Mesendoderm (in vitro differentiated cells): ENCODE results near the gene PIGQ.

Source experiments
- DNase-seq: peaks from one replicate; pipeline ENCODE4 v3.0.0; 2013
- H2AK5ac ChIP-seq: 2 replicates; pipeline ENCODE4 v1.6.1; 2013; ENCODE audit warnings: low read length, inconsistent platforms
- H2BK120ac ChIP-seq: 2 replicates; pipeline ENCODE4 v1.6.1; 2013; ENCODE audit warnings: low read depth, mild to moderate bottlenecking, low read length, moderate library complexity, mixed read lengths
- H2BK15ac ChIP-seq: replicated peaks from 2 replicates; pipeline ENCODE4 v1.6.1; 2013; ENCODE audit warnings: low read depth, mild to moderate bottlenecking, moderate library complexity
- H2BK5ac ChIP-seq: 2 replicates; pipeline ENCODE4 v1.6.1; 2013; ENCODE audit warnings: low read length, inconsistent platforms
- H3K18ac ChIP-seq: 2 replicates; pipeline ENCODE4 v1.6.1; 2013; ENCODE audit warnings: mild to moderate bottlenecking, low read length, mixed read lengths
- H3K23ac ChIP-seq: one replicate; pipeline ENCODE4 v1.6.1; 2013; ENCODE audit warnings: low read length
- H3K27ac ChIP-seq: 2 replicates; pipeline ENCODE4 v1.5.1; 2013; ENCODE audit warnings: low read depth, mild to moderate bottlenecking, inconsistent platforms, low read length, moderate library complexity
- H3K27me3 ChIP-seq: 2 replicates; pipeline ENCODE4 v1.6.1; 2013; ENCODE audit warnings: low read length, control low read depth, mild to moderate bottlenecking, inconsistent platforms; ENCODE audit not compliant: insufficient read depth, poor library complexity
- H3K36me3 ChIP-seq: 2 replicates; pipeline ENCODE4 v1.6.1; 2013; ENCODE audit warnings: low read length, inconsistent platforms; ENCODE audit not compliant: control insufficient read depth, insufficient read depth
- H3K4ac ChIP-seq: one replicate; pipeline ENCODE4 v1.6.1; 2013; ENCODE audit warnings: low read depth, mild to moderate bottlenecking, low read length, moderate library complexity
- H3K4me1 ChIP-seq: 2 replicates; pipeline ENCODE4 v1.6.1; 2013; ENCODE audit warnings: low read depth, low read length, inconsistent platforms; ENCODE audit not compliant: control insufficient read depth
- H3K4me2 ChIP-seq: 2 replicates; pipeline ENCODE4 v1.6.1; 2013; ENCODE audit warnings: low read length
- H3K4me3 ChIP-seq: 2 replicates; pipeline ENCODE4 v1.5.1; 2013; ENCODE audit warnings: mild to moderate bottlenecking, low read length
- H3K56ac ChIP-seq: one replicate; pipeline ENCODE4 v1.6.1; 2013; ENCODE audit warnings: low read length
- H3K79me1 ChIP-seq: 2 replicates; pipeline ENCODE4 v1.6.1; 2013; ENCODE audit warnings: low read length, inconsistent platforms
- H3K79me2 ChIP-seq: 2 replicates; pipeline ENCODE4 v1.6.1; 2013; ENCODE audit warnings: mild to moderate bottlenecking, low read length; ENCODE audit not compliant: control insufficient read depth, insufficient read depth
- H3K9ac ChIP-seq: 2 replicates; pipeline ENCODE4 v1.6.1; 2013; ENCODE audit warnings: low read length, inconsistent platforms
- H4K5ac ChIP-seq: one replicate; pipeline ENCODE4 v1.6.1; 2013; ENCODE audit warnings: low read length
- H4K8ac ChIP-seq: one replicate; pipeline ENCODE4 v1.6.1; 2013; ENCODE audit warnings: low read depth, mild to moderate bottlenecking, control low read depth, low read length, moderate library complexity
- WGBS: extraction: QIAGEN DNeasy Blood & Tissue Kit; methylation state at CpG from one replicate; pipeline ENCODE4 v1.1.7; 2013; ENCODE audit warnings: low lambda C conversion rate, missing lambda C conversion rate; ENCODE audit not compliant: insufficient coverage; ENCODE audit errors: extremely low coverage; 5-methylcytosine and 5-hydroxymethylcytosine counted together

PIGQ gene

DNA sequence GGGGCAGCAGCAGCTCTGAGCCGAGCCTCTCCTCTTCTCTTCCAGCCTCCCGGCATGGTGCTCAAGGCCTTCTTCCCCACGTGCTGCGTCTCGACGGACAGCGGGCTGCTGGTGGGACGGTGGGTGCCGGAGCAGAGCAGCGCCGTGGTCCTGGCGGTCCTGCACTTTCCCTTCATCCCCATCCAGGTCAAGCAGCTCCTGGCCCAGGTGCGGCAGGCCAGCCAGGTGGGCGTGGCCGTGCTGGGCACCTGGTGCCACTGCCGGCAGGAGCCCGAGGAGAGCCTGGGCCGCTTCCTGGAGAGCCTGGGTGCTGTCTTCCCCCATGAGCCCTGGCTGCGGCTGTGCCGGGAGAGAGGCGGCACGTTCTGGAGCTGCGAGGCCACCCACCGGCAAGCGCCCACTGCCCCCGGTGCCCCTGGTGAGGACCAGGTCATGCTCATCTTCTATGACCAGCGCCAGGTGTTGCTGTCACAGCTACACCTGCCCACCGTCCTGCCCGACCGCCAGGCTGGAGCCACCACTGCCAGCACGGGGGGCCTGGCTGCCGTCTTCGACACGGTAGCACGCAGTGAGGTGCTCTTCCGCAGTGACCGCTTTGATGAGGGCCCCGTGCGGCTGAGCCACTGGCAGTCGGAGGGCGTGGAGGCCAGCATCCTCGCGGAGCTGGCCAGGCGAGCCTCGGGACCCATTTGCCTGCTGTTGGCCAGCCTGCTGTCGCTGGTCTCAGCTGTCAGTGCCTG lies 4.4 kb downstream of the PIGQ start:
- Histone ChIP-seq H3K9ac (no peak overlapping the region), H3K27me3 (no peaks in the 10 kb centered on the region), H2AK5ac (no peak overlapping the region), H2BK15ac (no peak overlapping the region), H3K23ac (no peak overlapping the region), H4K5ac (no peak overlapping the region), H3K27ac (no peak overlapping the region), H3K79me2 (peaks cover 6% of the 10 kb centered on the region), H3K4me3 (no peak overlapping the region), H2BK120ac (no peak overlapping the region), H4K8ac (no peak overlapping the region), H3K18ac (no peak overlapping the region), H3K4me2 (no peak overlapping the region), H3K36me3 (no peaks in the 10 kb centered on the region), H3K4me1 (no peaks in the 10 kb centered on the region), H3K56ac (no peak overlapping the region), H2BK5ac (no peak overlapping the region), H3K4ac (no peak overlapping the region), H3K79me1 (peaks cover 4% of the 10 kb centered on the region)
- no CpG with 5 or more reads among the region's 46 CpGs for WGBS
- no peak for DNase-seq

DNA sequence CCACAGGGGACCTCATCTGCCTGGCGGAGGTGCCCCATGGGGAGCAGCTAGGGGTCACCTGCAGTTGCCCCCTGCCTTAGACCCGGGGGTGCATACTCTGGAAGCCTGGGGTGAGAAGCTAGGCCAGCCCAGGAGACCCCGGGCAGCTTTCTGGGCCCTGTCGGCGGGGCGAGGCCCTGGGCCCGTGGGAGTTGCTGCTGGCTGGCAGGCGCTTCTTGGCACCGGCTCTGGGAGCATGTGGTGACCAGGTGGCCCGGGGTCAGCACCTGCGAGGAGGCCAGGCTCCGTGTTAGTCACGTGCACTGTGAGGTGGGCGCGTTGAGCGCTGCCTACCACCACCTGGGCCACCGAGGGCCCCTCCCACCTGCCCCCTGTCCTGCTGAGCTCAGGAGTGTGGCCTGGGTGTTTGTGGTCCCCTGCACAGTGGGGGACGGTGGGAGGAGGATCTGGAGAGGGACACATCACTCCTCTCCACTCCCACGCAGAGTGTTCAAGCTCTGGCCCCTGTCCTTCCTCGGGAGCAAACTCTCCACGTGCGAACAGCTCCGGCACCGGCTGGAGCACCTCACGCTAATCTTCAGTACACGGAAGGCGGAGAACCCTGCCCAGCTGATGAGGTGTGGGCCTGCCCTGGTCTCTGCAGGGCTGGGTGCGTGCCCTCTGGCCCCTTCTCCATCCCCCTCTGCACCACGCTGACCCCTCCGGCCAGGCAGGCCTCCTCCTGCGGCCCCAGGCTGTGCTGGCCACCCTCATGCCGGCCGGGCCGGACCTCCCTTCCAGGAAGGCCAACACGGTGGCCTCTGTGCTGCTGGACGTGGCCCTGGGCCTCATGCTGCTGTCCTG lies 5.8 kb downstream of the PIGQ start:
- no peaks in the 10 kb centered on the region for H3K27me3 ChIP-seq
- H3K79me1 ChIP-seq = peaks cover 4% of the 10 kb centered on the region
- DNase-seq = no peak
- no peaks in the 10 kb centered on the region for H3K4me1 ChIP-seq
- H3K56ac ChIP-seq = no peak overlapping the region
- H3K18ac ChIP-seq = no peak overlapping the region
- H2BK15ac ChIP-seq = no peak overlapping the region
- no CpG with 5 or more reads among the region's 36 CpGs for WGBS
- no peak overlapping the region for H4K8ac ChIP-seq
- H3K79me2 ChIP-seq = peaks cover 3% of the 10 kb centered on the region
- no peak overlapping the region for H2BK5ac ChIP-seq
- no peak overlapping the region for H3K9ac ChIP-seq
- no peak overlapping the region for H3K4me3 ChIP-seq
- H3K36me3 ChIP-seq = no peaks in the 10 kb centered on the region
- no peak overlapping the region for H3K4ac ChIP-seq
- H3K27ac ChIP-seq = no peak overlapping the region
- H3K4me2 ChIP-seq = no peak overlapping the region
- no peak overlapping the region for H2BK120ac ChIP-seq
- no peak overlapping the region for H4K5ac ChIP-seq
- no peak overlapping the region for H3K23ac ChIP-seq
- no peak overlapping the region for H2AK5ac ChIP-seq

DNA sequence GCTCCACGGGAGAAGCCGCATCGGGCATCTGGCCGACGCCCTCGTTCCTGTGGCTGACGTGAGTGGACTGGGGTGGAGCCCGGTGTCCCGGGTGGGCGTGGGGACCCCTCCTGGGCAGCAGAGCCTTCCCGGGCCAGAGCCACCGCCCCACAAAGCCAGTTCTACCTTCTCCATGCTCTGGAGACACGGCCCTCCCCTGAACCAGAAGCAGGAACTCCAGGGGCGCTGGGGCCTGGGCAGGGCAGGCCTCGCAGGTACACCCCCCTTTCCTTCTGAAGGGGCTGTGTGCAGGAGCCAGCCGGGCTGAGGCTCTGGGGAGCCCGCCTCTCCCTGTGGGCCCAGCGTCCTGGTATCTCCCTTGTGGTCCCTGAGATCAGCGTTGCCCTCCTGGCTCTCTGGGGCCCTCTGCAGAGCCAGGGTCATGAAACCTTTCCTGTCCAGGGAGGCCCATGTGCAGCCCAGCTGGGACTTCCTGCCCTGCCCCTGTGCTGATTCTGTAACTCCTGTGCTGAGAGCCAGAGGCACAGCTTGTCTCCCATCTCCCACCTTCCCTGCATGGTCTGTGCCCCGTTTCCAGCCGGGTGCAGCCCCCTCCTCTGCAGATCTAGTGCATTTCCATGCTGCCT lies 6.5 kb downstream of the PIGQ start:
- H3K18ac ChIP-seq = no peak overlapping the region
- H3K27ac ChIP-seq = no peak overlapping the region
- H3K79me1 ChIP-seq = peaks cover 3% of the 10 kb centered on the region
- H3K4me2 ChIP-seq = no peak overlapping the region
- no peak overlapping the region for H4K5ac ChIP-seq
- no peak overlapping the region for H2AK5ac ChIP-seq
- DNase-seq = no peak
- H3K9ac ChIP-seq = no peak overlapping the region
- WGBS = no CpG with 5 or more reads among the region's 21 CpGs
- H3K36me3 ChIP-seq = no peaks in the 10 kb centered on the region
- H3K79me2 ChIP-seq = no peaks in the 10 kb centered on the region
- H2BK120ac ChIP-seq = no peak overlapping the region
- H2BK5ac ChIP-seq = no peak overlapping the region
- H3K4me1 ChIP-seq = no peaks in the 10 kb centered on the region
- H3K4ac ChIP-seq = no peak overlapping the region
- H3K56ac ChIP-seq = no peak overlapping the region
- no peak overlapping the region for H3K4me3 ChIP-seq
- H3K23ac ChIP-seq = no peak overlapping the region
- no peaks in the 10 kb centered on the region for H3K27me3 ChIP-seq
- H2BK15ac ChIP-seq = no peak overlapping the region
- H4K8ac ChIP-seq = no peak overlapping the region

DNA sequence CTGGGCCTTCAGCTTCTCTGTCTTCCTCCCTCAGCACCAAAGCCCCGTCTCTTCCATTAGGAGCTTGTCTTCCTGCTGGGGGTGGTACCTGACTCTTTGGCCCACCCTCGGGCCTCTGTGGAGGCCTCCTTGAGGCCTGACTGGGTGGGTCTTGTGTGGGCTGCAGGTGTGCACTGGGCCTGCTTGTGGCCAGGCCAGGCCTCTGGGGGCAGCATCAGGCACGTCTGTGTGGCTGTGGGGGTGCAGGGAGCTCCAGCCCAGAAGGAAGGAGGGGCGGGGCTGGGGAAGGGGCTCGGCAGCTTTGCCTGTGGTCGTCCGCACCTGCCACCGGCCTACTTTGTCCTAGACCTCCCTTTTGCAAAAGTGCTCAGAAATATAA lies 7.0 kb downstream of the PIGQ start:
- Histone ChIP-seq H2BK15ac (no peak overlapping the region), H3K9ac (no peak overlapping the region), H4K8ac (no peak overlapping the region), H2AK5ac (no peak overlapping the region), H3K27ac (no peak overlapping the region), H3K36me3 (no peaks in the 10 kb centered on the region), H3K79me2 (no peaks in the 10 kb centered on the region), H3K27me3 (no peaks in the 10 kb centered on the region), H3K23ac (no peak overlapping the region), H2BK120ac (no peak overlapping the region), H3K79me1 (peaks cover 3% of the 10 kb centered on the region), H3K4me1 (no peaks in the 10 kb centered on the region), H3K4me3 (no peak overlapping the region), H4K5ac (no peak overlapping the region), H3K4me2 (no peak overlapping the region), H3K18ac (no peak overlapping the region), H3K56ac (no peak overlapping the region), H2BK5ac (no peak overlapping the region), H3K4ac (no peak overlapping the region)
- DNase-seq = peak; percentile 58
- no CpG with 5 or more reads among the region's 8 CpGs for WGBS

DNA sequence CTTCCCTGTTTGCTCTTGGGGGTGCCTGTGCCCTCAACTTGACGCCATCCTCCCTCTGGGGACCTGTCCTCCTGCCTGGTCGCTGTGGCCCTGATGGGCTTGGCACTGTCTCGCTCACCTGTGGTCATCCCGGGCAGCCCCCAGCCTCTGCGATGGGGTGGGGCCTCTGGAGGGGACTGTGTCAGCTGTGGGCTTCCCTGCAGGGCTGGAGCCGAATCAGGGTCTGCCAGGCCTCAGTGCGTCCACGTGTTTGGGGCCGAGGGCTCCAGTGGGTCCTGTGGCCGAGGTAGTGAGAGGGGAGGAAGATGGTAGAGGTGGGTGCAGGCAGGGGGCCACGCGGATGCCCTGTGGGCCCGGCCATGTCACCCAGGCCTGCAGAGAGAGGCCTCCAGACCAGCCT lies 8.0 kb downstream of the PIGQ start:
- H3K36me3 ChIP-seq = no peaks in the 10 kb centered on the region
- no peaks in the 10 kb centered on the region for H3K79me2 ChIP-seq
- H3K4me3 ChIP-seq = no peak overlapping the region
- no peak overlapping the region for H2BK5ac ChIP-seq
- H3K4me2 ChIP-seq = no peak overlapping the region
- H3K4me1 ChIP-seq = no peaks in the 10 kb centered on the region
- H3K18ac ChIP-seq = no peak overlapping the region
- no peaks in the 10 kb centered on the region for H3K27me3 ChIP-seq
- no peaks in the 10 kb centered on the region for H3K79me1 ChIP-seq
- no peak overlapping the region for H3K4ac ChIP-seq
- H4K5ac ChIP-seq = no peak overlapping the region
- H3K23ac ChIP-seq = no peak overlapping the region
- H2AK5ac ChIP-seq = no peak overlapping the region
- H2BK120ac ChIP-seq = no peak overlapping the region
- no peak overlapping the region for H3K9ac ChIP-seq
- no CpG with 5 or more reads among the region's 13 CpGs for WGBS
- DNase-seq = no peak
- no peak overlapping the region for H2BK15ac ChIP-seq
- no peak overlapping the region for H3K56ac ChIP-seq
- no peak overlapping the region for H4K8ac ChIP-seq
- no peak overlapping the region for H3K27ac ChIP-seq
